Measurements from ENCODE around the gene SPP1. TPM values are rescaled to one million over a fixed set of nuclear protein-coding genes. Genes with fewer than 3 reads are reported as not detected.
"Not testable (repeated sequence)": the region's sequence is repeated elsewhere in the genome, so short reads cannot be mapped to it uniquely, and the experiment has no call there.

The SPP1 gene
- total RNA-seq, 1 donor = 0.10 TPM

DNA sequence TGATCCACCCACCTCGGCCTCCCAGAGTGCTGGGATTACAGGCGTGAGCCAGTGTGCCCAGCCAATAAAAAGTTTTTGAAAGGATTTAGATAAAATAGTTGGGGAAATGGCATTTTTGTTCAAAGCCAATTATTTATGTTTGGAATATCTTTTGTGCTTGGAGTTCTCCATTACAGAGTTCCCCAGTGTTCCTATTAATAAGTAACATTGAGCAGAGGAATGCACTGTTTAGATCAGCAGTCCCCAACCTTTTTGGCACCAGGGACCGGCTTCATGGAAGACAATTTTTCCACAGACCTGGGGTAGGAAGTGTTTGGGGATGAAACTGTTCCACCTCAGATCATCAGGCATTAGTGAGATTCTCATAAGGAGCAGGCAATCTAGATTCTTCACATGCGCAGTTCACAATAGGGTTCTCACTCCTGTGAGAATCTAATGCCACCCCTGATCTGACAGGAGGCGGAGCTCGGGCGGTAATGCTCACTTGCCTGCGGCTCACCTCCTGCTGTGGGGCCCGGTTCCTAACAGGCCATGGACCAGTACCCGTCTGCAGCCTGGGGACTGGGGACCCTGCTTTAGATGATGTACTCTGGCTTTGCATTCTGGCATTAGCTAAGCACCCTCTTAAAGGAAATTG, 40.3 kb downstream of the SPP1 start:
- H3K4me1 ChIP-seq (ENCODE audit: insufficient read depth, low read length) = peaks cover 30% of the 10 kb centered on the region
- no peaks in the 10 kb centered on the region for H3K27me3 ChIP-seq (ENCODE audit: insufficient read depth, low read length)
- H3K9me3 ChIP-seq (ENCODE audit: low read depth, low read length) = no peaks in the 10 kb centered on the region
- no peak overlapping the region for H3K4me3 ChIP-seq (ENCODE audit: low read length)

DNA sequence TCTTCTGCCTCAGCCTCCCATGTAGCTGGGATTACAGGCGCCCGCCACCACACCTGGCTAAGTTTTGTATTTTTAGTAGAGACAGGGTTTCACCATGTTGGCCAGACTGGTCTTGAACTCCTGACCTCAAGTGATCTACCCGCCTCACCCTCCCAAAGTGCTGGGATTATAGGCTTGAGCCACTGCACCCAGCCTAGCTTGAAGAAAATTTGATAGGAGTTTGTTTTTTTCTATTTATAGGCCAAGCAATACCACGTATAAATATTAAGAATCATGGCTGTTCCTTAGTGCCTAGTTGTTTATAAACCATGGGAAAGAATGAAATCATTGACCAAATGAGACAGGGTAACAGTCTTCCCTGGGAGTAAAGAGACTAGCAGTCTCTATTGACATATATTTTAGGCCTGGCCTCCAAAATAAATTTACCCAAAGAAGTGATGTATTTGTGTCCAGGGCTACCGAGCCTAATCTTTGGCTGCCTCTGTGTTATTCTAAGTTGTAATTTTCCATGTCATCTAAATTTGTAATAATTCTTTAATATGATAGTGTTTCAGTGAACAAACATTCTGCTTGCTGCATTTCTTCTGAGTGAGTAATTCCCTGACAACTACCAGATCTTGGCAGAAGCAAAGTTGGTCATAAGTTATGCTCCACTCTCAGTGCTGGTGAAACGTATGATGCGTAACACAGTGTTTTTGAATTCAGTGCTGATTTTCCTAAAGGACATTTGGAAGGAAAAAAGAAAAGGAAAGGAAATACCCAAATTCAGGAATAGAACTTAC, 42.2 kb downstream of the SPP1 start:
- Histone ChIP-seq H3K9me3 (ENCODE audit: low read depth, low read length) (no peaks in the 10 kb centered on the region), H3K4me3 (ENCODE audit: low read length) (no peak overlapping the region), H3K4me1 (ENCODE audit: insufficient read depth, low read length) (peaks cover 16% of the 10 kb centered on the region), H3K27me3 (ENCODE audit: insufficient read depth, low read length) (no peaks in the 10 kb centered on the region)

DNA sequence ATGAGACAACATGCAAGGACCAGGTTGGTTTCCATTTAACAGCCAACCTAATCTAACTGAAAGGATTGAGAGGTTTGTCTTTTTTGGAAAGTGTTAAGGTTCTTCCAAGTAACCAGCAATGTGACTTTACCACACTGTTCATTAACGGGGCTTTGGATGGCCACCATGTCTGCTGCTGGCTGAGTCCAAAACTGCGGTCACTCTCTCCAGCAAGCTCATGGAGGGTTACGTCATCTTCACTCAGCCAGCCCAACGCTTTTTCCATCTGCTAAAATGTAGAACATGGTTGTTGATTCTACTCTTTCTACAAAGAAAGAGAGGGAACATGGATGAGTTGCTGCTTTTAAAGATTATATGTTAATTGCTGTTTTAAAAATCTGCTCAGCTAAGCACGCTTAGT, 43.0 kb downstream of the SPP1 start:
- no peaks in the 10 kb centered on the region for H3K27me3 ChIP-seq (ENCODE audit: insufficient read depth, low read length)
- H3K4me1 ChIP-seq (ENCODE audit: insufficient read depth, low read length) = peaks cover 9% of the 10 kb centered on the region
- no peaks in the 10 kb centered on the region for H3K9me3 ChIP-seq (ENCODE audit: low read depth, low read length)
- H3K4me3 ChIP-seq (ENCODE audit: low read length) = no peak overlapping the region

DNA sequence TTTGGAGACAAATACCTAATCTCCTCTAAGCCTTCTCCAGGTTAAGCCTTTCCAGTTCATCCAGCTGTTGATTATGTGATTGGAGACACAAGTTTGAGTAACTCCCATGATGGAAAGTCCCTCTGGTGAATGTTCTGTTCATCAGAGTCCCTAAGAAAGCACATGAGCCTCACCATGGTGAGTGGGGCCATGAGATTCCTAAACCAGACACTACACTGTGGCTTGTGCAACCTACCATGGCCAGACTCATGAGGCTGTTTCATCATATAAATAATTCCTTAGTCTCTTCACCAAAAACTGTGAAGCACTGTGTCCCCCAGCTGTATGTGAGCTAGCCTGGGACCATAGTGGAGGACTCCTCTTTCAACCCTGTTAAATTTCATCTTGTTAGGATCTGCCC, 46.3 kb downstream of the SPP1 start:
- Histone ChIP-seq H3K4me1 (ENCODE audit: insufficient read depth, low read length) (no peaks in the 10 kb centered on the region), H3K4me3 (ENCODE audit: low read length) (no peak overlapping the region)

DNA sequence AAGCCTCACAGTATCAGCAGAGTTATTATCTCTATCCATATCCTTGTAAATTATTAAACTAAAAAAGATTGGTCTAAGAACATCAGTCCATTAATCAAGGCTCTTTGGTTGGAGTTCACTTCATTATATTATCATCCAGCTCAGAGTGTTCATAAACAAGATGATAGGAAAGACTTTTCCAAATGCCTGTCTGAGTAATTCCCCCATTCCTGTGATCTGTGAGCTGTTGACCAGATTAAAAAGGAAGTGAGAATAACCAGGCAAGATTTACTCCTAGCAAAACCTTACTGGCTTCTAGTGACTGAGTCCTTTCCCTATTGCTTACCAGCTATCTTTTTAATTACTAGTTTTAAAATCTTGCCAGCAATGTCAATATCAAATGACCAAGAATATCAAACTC, 46.8 kb downstream of the SPP1 start:
- H3K27me3 ChIP-seq (ENCODE audit: insufficient read depth, low read length) = no peaks in the 10 kb centered on the region
- H3K9me3 ChIP-seq (ENCODE audit: low read depth, low read length) = no peaks in the 10 kb centered on the region
- H3K4me1 ChIP-seq (ENCODE audit: insufficient read depth, low read length) = no peaks in the 10 kb centered on the region
- no peak overlapping the region for H3K4me3 ChIP-seq (ENCODE audit: low read length)

More for the DNA sequence above, 46.3 kb downstream of the SPP1 start:
- no peaks in the 10 kb centered on the region for H3K9me3 ChIP-seq (ENCODE audit: low read depth, low read length)
- no peaks in the 10 kb centered on the region for H3K27me3 ChIP-seq (ENCODE audit: insufficient read depth, low read length)

DNA sequence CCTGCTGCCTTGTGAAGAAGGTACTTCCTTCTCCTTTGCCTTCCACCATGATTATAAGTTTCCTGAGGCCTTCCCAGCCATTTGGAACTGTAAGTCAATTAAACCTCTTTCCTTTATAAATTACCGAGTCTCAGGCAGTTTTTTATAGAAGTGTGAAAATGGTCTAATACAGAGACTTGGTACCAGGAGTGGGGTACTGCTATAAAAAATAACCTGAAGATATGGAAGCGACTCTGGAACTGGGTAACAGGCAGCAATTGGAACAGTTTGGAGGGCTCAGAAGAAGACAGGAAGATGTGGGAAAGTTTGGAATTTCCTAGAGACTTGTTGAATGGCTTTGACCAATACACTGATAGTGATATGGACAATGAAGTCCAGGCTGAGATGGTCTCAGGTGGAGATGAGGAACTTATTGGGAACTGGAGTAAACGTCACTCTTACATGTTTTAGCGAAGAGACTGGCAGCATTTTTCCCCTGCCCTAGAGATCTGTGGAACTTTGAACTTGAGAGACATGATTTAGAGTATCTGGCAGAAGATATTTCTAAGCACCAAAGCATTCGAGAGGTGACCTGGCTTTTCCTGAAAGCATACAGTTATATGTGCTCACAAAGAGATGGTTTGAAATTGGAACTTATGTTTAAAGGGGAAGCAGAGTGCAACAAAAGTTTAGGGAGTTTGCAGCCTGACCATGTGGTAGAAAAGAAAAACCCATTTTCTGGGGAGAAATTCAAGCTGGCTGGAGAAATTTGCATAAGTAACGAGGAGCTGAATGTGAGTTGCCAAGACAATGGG, 50.6 kb downstream of the SPP1 start:
- not testable (repeated sequence) for H3K4me3 ChIP-seq (ENCODE audit: low read length); H3K4me1 ChIP-seq (ENCODE audit: insufficient read depth, low read length); H3K27me3 ChIP-seq (ENCODE audit: insufficient read depth, low read length); H3K9me3 ChIP-seq (ENCODE audit: low read depth, low read length)

DNA sequence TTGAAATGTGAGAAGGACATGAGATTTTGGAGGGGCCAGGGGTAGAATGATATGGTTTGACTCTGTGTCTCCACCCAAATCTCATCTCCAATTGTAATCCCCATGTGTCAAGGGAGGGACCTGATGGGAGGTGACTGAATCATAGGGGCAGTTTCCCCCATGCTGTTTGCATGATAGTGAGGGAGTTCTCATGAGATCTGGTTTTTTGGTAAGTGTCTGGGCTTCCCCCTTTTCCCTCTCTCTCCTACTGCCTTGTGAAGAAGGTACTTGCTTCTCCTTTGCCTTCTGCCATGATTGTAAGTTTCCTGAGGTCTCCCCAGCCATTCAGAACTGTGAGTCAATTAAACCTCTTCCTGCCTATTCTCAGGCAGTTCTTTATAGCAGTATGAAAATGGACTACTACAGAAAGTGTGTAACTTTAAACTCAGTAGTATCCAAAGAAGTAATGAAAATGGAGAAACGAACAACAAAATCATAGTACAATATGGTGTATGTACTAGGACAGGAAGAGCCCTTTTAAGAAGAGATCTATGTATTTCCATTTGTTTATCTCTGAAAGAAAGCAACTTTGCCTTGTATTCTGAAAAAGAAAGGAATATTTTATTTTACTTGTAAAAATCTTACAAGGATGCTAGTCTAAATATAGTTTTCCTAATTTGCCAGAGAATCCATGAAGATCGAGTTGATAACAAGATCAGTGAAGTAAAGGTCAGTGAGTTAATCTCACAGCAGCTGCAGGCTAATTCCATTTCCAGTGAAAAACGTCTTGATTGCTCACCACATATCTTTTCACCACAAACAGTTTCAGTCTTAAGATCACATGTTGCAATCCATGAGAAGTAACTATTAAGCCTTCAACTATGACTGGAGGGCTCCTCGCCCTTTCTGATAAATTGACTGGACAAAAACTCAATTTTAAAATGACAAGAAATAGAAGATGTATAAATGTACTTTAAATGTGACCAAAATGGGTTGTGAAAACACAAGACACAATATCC, 52.4 kb downstream of the SPP1 start:
- Histone ChIP-seq H3K4me3 (ENCODE audit: low read length) (no peak overlapping the region), H3K9me3 (ENCODE audit: low read depth, low read length) (no peaks in the 10 kb centered on the region), H3K4me1 (ENCODE audit: insufficient read depth, low read length) (no peaks in the 10 kb centered on the region), H3K27me3 (ENCODE audit: insufficient read depth, low read length) (no peaks in the 10 kb centered on the region)

DNA sequence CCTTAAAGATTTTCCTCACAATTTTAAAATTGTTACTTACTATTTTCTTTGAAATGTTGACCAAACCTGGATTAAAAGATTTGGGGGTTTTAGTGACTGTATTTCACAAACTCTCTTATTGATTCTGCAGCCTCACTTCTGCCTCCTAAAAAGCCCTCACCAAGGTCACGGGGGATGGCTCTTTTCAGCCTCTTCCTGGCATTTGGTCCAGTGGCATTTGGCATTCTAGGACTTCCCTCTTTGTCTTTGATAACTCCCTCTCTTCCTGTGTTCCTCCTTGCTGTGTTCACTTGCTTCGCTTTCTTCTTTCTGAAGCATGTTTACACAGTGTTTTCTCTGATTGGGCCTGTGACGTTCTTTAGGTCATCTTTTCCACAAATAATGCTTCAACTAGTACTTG, 53.4 kb downstream of the SPP1 start:
- Histone ChIP-seq H3K4me3 (ENCODE audit: low read length) (no peak overlapping the region), H3K9me3 (ENCODE audit: low read depth, low read length) (no peaks in the 10 kb centered on the region), H3K27me3 (ENCODE audit: insufficient read depth, low read length) (no peaks in the 10 kb centered on the region), H3K4me1 (ENCODE audit: insufficient read depth, low read length) (no peaks in the 10 kb centered on the region)

DNA sequence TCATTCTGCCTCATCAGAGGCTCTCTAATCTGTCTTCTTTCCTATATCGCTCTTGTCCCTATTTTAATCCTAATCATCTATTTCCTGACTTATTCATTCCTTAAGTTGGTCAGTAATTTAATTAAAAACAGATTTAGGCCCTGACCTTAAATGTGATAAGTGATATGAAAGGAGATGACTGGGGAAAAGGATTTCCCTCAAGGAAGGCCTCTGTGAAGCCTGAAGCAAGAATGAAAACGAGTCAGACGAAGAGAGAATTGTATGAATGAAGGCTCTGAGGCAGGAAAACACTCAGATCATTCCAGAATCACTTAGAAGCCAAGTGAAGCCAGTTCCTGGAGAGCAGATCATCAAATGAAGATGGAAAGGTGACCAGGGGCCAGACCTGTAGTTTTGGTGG, 54.0 kb downstream of the SPP1 start:
- Histone ChIP-seq H3K9me3 (ENCODE audit: low read depth, low read length) (no peaks in the 10 kb centered on the region), H3K4me3 (ENCODE audit: low read length) (no peak overlapping the region), H3K4me1 (ENCODE audit: insufficient read depth, low read length) (no peaks in the 10 kb centered on the region), H3K27me3 (ENCODE audit: insufficient read depth, low read length) (no peaks in the 10 kb centered on the region)

DNA sequence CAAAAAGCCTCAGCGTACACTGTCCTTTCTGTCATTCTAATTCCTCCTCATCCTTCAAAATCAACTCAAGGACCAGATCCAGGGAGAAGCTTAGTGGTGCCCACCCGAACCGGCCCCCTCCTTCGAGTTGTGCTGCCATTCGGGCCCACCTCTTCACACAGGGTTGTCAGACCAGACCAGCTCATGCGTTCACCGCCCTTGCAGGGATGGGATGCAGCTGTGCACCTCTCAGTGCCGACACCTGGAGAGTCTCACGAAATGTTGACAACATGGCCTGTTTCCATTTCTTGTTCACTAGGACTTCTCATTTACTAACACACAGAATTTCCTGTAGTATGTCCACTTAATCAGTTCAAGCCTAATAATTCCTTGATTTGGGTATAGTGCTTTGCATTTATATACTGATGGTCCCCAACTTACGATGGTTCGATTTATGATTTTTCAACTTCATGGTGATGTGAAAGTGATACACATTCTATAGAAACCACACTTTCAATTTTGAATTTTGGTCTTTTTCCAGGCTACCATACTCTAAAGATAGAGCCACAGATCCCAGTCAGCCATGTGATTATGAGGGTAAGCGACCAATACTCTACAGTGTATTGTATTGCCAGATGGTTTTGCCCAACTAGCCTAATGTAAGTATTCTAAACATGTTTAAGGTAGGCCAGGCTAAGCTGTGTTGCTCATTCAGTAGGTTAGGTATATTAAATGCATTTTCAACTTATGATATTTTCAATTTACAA, 55.2 kb downstream of the SPP1 start:
- Histone ChIP-seq H3K27me3 (ENCODE audit: insufficient read depth, low read length) (no peaks in the 10 kb centered on the region), H3K4me3 (ENCODE audit: low read length) (no peak overlapping the region), H3K9me3 (ENCODE audit: low read depth, low read length) (no peaks in the 10 kb centered on the region), H3K4me1 (ENCODE audit: insufficient read depth, low read length) (no peaks in the 10 kb centered on the region)

Other genes starting within 250 kb of the SPP1 start
- 0.21 TPM for gene IBSP, start 176.2 kb upstream of the SPP1 start, total RNA-seq
- 0.21 TPM for gene MEPE, start 142.7 kb upstream of the SPP1 start, total RNA-seq
- 8.0 TPM for gene PKD2, start 31.9 kb downstream of the SPP1 start, total RNA-seq
- gene ABCG2, start 182.9 kb downstream of the SPP1 start, total RNA-seq = 0.10 TPM